Measurements from ENCODE around the gene CPT1B.
"Not testable (repeated sequence)": the region's sequence is repeated elsewhere in the genome, so short reads cannot be mapped to it uniquely, and the experiment has no call there.

CPT1B gene

DNA sequence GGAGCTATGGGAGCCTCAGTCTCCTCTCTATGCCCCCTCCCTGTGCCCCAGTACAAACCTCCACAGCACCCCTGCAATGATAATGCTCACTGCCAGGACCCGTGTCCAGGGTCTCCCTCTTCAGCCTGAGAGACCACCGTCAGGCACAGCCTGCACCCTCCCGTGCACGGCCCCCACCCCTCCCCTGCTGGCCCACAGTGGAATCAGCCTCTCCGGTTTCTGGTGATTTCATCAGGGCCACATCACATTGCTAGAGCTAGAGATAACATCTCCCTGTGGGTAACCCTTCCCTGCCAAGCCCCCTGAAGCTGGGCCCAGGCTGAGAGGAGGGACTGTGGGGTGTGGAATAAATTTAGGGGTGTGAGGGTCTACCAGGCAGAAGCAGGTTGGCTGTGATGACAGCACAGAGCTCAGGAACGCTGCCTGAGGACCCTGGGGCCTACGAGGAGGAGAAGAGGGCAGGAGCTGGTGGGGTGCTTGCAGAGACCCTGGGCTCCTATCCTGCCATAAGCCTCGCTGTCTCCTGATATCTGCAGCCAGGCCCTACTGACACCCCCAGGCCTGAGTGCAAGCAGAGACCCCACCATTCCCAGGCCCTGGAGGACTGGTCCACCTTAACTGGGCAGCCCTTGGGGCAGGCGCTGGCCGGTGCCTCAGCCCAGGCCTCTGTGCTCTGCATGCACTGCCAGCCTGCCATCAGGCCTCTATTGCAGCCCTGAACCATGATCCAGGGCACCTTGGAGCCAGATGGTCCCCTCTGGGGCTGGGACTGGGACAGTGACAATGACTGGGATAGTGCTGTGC lies 32.5 kb downstream of the CPT1B start, which contains the start of gene KLHDC7B:
KLHDC7B (plus strand) TSS at position 378 of the 804 bp plus-strand sequence; CDS start at position 723, 345 bp downstream.
- DNase-seq (ENCODE audit: low spot score) = no peak

- no peak for DNase-seq (ENCODE audit: low spot score)
These were observed 33.4 kb downstream of the CPT1B start for GRCh38 chr22:50544746-50545253.

- no peak for DNase-seq (ENCODE audit: low spot score)
These were observed 34.0 kb downstream of the CPT1B start for GRCh38 chr22:50544078-50544745.

GRCh38 chr22:50542416-50542927 lies 35.8 kb downstream of the CPT1B start:
- no peak for DNase-seq (ENCODE audit: low spot score)

- DNase-seq (ENCODE audit: low spot score) = not testable (repeated sequence)
These were observed 36.6 kb downstream of the CPT1B start for GRCh38 chr22:50541667-50542026.

DNA sequence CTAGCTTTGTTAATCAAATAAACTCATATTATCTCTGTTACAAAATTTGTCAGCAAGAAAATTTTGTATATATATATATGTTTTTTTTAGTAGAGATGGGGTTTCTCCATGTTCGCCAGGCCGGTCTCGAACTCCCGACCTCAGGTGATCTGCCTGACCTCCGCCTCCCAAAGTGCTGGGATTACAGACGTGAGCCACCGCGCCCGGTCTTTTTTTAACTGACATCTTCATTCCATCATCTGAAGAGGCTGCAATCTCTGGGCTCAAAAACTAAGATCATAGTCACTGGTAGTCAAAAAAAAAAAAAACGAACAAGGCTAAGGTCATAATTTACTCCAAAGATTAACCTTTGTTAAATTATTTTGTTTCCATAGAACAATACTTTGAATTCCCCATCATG lies 37.8 kb downstream of the CPT1B start:
- DNase-seq (ENCODE audit: low spot score) = no peak

DNA sequence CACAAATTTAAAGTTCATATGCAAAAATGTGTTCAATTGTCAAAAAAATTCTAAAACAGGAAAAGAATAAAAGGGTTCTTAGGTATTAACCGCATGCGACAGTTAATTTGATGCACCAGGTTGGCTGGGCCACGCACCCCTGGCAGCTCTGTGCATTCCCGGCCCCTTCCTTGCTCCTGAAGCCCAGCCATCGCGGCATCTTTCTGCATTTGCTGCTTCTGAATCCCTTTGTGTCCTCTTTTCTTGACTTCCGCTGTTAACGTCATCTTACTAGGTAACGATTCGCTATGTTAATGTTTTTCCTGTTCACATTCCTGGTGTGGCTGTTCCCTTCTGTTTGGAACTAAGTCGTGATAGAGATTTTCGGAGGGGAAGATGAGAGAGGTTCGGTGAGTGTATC lies 40.5 kb downstream of the CPT1B start:
- no peak for DNase-seq (ENCODE audit: low spot score)

DNA sequence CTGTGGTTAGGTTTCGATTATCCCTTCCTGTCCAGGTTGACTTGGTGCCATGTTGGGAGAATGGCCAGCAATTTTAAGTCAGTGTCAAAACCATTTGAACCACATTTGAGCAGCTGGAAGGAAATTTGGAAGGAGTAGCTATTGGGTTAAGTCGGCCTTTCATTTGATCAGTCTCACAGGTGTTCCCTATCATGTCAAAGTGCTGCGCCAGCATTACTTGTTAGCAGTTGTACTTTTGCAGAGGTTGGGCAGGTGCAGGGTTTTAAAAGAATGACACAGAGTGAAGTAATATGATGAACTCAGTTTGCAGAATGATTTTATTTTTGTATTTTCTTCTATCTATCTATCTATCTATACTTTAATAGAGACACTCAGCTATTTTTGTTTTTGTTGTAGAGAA lies 42.0 kb downstream of the CPT1B start:
- no peak for DNase-seq (ENCODE audit: low spot score)

- DNase-seq (ENCODE audit: low spot score) = no peak
These were observed 43.1 kb downstream of the CPT1B start for GRCh38 chr22:50535113-50535512.

DNA sequence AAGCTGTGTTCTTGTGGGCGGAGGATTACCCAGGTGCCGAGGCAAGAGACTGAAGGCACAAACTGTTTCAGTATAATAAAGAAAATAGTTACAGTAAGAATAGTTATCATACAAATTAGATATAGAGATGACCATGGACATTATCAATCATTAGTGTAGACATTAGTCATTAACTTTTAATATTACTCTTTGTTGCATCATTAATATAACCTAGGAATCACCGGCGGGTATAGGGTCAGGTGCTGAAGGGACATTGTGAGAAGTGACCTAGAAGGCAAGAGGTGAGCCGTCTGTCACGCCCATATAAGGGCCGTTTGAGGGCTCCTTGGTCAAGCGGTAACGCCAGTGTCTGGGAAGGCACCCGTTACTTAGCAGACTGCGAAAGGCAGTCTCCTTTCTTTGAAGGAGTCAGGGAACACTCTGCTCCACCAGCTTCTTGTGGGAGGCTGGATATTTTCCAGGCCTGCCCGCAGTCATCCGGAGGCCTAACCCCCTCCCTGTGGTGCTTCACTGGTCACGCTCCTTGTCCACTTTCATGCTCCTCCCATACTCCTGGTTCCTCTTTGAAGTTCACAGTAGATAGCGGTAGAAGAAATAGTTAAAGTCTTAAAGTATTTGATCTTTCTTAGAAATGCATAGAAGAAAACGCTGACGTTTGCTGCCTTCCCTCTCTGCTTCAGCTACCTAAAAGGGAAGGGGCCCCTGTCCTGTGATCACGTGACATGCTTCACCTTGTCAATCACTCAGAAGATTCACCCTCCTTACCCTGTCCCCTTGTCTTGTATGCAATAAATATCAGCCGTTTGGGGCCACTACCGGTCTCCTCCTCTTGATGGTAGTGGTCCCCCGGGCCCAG lies 44.1 kb downstream of the CPT1B start:
- DNase-seq (ENCODE audit: low spot score) = not testable (repeated sequence)

DNA sequence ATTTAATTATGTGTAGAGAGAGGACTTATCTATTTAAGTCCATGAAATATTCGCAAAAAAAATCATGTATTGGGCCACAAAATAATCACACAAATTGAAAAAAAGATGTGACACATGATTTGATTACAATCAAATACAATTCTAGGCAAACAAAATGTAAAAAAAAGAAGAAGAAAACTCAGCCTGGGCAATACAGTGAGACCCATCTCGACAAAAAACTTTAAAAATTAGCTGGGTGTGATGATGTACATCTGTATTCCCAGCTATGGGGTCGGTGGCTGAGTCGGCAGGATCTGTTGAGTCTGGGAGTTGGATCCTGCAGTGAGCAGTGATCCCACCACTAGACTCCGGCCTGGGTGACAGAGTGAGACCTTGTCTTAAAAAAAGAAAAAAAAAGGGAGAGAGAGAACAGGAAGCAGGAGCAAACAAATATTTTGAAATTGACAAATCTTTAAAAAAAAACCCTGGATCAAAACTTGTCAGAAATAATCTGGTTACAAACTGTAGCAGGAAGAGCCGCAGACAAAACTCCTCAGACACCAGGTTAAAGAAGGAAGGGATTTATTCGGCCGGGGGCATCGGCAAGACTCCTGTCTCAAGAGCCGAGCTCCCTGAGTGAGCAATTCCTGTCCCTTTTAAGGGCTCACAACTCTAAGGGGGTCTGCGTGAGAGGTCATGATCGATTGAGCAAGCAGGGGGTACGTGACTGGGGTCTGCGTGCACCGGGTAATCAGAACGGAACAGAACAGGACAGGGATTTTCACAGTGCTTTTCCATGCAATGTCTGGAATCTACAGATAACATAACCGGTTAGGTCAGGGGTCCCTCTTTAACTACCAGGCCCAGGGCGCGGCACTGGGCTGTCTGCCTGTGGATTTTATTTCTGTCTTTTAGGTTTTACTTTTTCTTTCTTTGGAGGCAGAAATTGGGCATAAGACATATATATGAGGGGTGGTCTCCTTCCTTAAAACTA lies 45.1 kb downstream of the CPT1B start:
- no peak for DNase-seq (ENCODE audit: low spot score)

DNA sequence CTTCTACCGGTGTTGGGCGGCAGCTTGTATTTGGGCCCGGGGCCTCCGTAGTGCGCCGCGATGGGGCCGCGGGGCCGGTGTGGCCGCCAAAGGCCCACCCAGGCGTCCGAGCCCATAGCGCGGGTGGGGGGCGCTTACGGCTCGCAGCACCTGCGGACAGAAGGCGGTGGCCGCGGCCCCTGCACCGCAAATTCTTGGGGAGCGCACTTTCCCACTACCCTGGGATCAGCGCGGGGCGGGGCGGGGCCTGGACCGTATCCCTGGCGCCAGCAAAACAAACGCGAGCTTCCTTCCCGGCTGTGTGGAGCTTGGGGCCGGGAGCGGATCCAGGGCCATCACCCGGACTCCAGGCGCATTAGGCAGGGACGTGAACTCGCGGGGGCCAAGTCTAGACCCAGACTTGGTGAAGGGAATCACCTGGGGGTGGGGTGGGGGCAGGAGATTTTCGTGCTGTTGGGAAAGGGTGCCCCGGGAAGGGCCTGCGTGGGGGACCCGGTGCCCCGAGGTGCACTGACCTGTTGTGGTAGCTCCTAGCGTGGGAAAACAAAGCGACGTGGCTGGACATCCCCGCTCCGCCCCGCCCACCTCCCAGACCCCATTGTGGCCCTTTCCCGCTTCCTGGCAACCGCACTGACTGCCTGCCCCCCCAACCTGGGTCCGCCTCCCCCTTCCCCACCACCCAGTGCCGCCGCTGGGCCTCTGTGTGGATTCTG lies 46.1 kb downstream of the CPT1B start:
- no peak for DNase-seq (ENCODE audit: low spot score)

DNA sequence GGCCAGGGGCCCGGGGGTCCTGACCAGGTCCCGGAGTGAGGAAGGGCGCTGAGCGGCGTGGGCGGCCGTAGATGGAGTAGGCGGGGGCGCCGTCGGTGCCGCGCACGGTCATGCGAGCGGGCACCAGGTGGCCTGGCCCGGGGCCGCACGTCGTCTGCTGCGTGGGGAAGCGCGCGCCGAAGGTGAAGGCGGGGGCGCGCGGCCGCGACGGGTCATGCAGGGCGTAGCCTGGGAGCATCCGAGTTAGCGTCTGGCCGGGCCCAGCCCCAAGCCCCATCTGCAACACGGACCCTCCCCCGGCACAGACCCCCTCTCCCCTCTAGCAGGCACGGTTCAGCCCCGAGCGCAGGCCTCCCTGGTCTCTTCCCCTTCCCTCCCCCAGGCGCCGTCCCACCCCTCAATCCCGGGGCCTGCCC lies 46.7 kb downstream of the CPT1B start:
- DNase-seq (ENCODE audit: low spot score) = no peak

GRCh38 chr22:50530877-50531545 lies 47.2 kb downstream of the CPT1B start:
- DNase-seq (ENCODE audit: low spot score) = peak; percentile 43

- DNase-seq (ENCODE audit: low spot score) = no peak
These were observed 47.7 kb downstream of the CPT1B start for GRCh38 chr22:50530580-50530876.

DNA sequence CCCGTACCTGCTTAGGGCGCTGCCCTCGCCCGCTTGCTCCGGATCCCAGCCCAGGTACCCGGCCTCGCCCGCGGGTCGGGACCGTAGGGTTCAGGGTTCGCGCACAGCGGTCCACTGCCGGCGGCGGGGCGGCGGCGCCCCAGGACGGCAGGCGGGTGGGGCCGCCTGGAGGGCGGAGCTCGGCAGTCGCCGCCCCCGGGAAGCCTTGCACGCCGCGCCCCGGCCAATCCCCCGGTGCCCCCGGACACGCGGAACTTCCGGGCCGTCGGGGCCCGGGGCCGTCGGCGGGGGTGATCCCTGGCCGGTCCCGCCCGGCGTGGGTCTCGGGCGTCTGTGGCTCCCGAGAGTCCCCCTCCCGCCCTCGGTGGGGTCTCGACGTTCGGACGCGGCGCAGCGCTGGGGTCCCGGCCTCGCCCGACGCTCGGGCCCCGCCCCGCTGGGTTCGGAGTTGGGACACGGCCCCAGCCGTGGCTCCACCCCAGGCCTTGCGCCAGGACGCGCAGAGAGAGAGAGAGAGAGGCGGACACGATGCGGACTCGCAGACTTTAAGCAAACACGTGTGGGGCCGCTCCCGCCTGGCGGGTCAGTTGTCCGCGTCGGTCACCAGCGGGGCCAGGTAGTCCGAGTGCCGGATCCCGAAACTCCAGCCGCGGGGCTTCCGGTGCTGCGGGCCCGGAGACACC lies 48.2 kb downstream of the CPT1B start, which contains the start of gene TYMP:
TYMP (minus strand) TSS at position 116 of the 683 bp plus-strand sequence. CDS start 303 bp downstream, outside the sequence.
- no peak for DNase-seq (ENCODE audit: low spot score)

DNA sequence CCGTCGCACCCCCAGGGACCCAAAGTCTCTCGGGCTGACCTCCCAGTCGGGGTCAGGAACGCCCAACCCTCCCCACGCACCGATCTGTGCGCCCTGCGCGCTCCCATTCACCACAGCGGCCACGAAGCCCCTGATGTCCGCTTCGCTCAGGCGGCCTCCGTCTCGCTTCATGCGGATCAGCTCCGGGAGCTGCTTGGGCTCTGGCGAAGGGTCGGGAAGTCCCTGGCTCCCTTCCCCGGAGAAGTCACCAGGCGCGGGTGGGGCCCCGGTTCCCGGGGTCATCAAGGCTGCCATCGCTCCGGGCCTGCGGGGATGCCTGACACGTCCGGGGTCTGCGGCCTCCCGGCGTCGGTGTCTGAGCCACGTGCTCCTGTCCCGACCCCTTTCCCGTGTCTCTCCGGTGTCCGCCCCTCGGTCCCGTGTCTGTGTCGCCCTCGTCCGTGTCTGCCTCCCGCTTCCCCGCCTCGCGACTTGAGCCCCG lies 48.8 kb downstream of the CPT1B start:
- no peak for DNase-seq (ENCODE audit: low spot score)

DNA sequence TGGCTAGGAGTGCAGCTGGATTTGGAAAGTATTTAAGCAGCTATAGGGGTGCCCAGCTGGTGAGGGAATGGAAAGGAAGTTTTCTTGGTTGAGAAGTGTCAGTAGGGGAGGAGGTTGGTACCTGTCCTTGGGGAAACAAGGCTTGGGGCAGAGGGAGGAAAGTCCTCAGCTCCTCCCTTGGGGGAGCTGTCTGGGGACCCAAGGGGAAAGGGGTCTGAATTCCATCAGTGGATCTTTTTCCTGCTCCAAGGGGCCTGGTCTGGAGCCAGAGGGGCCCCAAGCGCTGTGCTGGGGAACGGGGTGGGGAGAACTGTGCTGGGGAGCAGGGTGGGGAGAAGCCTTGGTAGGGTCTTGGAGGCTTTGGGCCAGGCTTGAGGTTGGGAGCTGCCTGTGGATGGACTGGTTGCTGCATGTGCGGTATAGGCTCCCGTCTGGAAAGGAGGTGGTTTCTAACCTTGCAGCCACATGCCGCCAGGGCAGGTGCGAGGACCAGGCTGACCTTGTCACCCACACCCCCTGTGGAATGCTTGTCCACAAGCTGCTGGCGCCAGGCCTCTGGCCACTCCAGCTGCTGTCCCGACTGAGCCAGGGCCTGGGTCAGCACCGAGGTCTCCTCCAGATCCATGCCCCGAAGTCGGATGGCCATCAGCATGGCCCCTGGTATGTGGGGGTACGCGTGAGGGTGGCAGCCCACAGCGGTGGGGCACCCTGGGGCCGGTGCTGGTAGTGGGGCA lies 49.4 kb downstream of the CPT1B start:
- DNase-seq (ENCODE audit: low spot score) = no peak
